ENCODE data around the gene DNM3.

DNM3 gene

DNA sequence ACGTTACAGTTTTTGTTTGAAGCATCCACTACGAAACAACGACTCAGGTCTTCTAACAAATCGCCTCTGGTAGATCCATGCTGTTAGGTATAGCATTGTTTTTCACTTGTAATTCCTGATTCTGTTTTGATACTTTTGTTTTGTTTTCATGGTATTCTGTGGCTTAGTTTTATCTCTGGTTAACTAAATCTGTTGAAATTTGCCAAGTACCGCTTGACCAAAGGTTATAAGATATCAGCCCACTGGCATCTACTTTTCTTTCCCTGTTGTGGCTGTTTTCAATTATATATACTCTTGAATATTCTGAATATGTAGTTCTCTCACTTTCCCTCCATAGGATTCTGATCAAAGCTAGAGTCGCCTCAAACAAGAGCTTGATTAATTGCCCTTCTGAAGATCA, 304.4 kb downstream of the DNM3 start:
- no peak for FAIRE-seq

DNA sequence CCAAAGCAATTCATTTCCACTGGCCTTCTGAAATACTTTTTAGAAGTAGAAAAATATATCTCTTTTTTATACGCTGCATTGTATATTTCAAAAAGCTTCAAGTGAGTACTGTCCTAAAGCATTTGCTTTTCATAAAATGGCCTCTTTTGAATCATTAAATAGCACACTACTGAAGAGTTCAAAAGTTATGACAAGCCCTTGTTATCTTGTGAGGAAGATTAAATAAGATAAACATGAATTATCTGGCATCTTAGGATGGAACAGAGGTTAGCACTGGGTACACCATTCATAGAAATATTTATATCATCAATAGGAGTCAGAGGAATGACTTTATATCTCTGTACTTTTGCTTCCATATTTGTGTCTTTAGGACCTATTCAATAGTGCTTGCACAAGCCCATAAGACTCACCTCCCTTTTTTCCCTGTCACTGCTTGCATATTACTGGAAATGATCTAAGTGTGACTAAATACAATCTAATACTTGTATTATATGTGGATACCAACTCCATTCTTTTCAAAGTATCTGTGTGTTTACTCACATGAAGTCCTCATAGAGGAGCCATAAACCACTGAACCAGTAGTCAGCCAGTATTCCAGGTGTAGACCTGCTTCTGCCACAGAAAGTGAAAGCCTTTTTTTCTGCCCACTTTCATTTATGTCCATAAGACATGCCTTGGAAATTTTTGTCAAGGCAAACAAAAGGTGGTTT, 305.0 kb downstream of the DNM3 start:
- no peak for FAIRE-seq

DNA sequence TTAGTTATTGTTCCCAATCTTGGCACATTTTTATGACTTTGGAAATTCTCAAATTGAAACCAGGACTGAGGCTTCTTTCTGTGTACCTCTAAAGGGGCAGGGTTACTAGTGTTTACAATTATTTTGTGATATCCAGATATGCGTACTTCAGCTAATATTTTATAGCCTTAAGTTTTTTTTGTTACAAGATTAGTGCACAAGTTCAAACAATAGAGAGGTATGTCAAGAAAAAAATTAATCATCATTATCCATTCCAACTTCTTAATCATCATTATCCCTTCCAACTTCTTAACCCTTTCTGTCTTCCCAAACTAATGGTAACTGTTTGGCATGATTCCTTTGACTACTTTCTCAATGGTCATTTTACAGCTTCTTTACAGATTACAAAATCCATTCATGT, 306.2 kb downstream of the DNM3 start:
- no peak for FAIRE-seq

DNA sequence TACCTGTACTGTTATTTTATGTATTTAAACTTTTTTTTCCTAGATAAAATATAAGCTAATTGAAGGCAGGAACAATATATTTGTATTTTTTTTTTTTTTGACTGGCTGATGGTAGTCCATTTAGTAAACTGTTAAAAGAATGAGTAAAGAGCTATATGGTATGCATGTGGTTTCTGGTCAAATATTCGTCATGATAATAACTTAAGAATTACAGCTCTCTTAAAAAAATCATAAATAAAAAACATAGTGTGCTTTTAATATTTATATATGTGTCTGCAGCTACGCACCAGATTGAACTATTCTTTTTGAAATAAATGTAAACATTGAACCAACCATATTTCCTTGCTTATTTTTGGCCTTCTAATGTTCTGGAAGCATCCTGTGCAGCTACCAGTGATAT, 306.9 kb downstream of the DNM3 start:
- FAIRE-seq = no peak

DNA sequence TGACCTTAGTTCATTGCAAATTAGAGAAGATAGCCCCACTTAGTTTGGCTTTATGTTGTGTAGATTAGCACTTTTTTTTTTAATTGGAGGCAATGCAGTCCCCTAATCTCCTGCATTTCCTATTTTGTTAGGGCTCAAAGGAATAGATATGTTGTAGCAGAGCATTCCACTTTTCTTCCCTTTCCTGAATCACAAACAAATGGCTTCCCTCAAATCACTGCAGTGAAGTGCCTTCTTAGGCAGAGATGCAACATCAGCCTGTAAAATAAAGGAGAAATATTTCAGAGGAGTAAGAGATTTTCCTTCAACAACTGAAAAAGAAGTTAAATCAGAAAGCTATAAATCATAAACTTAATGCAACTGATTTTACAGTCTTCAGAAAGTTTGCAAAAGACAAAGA, 307.4 kb downstream of the DNM3 start:
- FAIRE-seq = no peak

DNA sequence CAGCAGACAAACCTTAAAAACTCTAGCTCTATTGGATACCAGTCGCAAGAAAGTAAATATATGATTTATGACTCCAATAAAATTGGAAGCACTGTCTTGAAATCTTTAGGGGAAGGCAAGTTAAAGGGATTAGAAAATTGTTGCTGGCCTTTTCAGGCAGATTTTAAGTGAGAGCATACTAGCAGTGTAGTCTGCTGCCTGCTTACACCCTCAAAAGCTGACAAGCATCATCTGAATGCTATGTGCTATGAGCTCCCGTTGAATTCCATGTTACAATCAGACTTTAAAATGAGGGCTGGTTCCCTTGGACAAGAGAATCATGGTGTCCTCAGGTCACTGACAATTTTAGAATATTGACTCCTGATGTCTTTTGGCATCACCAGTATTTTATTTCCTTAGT, 308.0 kb downstream of the DNM3 start:
- no peak for FAIRE-seq

DNA sequence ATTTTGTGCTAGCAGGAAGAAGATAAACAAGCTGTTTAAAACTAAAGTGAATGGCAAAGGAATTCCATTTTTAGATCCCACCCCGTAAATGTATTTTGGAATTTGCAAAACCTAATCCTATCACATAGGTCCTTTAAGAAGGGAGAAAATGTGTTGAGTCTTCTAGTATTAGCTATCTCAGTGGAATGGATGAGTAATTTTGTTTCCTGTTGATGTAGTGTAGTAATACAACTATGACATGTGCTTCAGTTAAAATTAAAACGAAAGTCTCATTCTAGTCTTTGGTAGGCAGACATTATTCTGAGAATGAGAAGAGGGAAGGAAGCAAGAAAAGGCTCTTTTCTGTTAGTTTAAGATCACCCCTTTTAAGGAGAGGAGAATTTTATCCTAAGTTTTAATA, 313.3 kb downstream of the DNM3 start:
- peak; percentile 97 for FAIRE-seq

DNA sequence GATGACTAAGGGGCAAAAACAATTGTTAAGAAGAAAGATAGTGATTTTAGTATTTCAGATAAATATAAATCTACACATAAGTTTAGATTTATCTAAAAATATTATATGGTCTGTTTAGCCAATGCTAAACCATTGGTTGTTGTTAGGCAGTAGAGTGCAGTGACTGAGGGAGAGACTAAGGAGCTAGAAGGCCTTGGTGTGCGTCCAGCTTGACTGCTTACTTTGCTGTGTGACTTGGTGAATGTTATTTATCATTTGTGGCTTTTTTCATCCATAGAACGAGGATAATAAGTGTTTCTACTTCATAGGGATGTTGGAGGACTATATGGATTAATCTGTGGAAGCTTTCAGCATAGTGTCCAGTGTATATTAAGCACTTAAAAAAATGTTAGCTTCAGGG, 314.5 kb downstream of the DNM3 start:
- FAIRE-seq = peak; percentile 72

DNA sequence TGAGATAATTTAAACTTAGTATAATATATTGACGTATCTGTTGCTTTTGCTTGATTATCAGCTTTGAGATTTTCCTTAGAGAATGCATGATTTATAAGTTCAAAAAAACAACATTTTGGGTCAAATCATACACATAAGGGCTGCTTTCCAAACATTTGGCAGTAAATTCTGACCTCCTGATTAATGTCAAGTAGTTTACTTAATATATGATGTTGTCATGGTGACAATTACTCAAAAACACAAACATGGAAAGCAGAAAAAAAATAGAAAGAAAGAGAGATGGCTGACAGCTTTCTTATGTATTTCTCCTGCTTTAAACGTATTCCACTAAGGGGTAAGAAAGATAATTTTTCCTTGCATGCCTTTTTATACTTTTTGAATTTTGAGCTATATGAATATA, 320.9 kb downstream of the DNM3 start:
- no peak for FAIRE-seq

DNA sequence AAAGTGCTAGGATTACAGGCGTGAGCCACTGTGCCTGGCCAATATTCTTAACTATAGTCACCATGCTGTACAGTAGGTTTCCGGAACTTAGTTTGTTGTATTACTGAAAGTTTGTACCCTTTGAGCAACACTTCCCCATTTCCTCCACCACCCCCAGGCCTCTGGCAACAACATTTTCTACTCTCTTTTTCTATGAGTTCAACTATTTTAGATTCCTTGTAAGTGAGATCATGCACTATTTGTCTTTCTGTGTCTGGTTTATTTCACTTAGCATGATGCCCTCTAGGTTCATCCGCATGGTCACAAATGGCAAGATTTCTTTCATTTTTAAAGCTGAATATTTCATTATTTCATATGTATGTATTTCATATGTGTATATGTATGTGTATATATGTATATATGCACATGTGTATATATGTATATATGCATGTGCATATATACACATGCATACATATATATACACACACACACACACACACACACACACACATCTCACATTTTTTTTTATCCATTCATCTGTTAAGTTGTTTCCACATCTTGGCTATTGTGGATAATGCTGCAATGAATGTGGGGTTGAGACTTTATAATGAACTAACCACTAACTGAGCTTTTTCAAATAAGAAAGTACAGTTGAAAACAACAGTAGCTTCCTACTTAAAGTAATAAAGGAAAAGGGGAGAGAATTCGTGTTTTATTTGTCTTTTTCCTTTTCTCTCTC, 322.4 kb downstream of the DNM3 start:
- FAIRE-seq = peak; percentile 60

DNA sequence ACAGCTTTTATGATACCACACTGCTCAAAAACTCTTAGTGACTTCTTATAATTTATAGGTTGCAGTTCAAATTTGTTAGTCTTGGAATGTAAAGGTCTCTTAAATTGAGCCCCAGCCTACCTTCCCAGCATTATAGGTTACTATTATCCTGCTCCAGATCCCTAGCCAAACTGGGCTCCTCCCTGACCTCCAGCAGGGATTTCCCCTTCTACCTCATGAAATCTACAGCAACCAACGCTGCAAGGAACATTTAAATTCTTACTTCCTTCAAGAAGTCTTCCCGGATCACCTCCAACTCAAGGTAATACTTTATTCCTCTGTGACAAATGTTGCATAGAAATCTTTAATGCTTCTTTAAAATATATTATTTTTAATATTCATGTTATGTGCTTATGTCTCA, 324.1 kb downstream of the DNM3 start:
- peak; percentile 36 for FAIRE-seq

DNA sequence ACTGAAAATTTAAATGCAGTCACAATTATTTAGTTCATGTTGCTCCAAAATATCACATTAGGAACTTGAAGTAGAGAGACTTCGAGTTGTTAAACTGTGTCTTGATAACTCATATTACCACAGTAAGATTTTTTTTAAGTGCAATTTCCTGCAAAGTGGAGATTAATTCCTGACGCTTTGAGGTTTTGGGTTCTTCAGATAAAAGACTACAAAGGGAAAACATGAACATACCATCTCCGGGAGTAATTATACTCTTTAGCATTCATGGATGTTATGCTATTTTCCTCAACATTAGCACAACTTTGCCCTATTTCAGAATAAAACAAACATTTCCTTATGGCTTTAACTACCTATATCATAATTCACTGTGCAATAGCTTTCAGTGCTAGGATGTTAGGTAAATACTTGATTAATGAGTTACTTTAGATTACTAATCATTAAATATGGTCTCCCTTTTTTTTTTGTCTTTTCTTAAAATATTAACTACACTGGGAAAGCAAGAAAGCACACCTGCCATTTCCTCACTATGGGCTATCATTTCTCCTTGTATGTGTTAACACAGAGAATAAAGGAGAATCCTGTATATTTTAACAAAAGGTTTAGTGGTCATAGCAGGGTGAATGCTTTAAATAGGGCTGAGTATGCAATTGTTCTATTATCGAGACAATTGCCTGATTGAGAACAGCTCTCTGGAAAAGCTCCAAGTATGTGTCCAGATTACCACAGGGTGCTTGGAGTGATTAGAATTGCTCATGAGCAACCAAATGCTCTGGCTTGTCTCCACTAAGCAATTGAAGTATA, 326.7 kb downstream of the DNM3 start:
- peak; percentile 33 for FAIRE-seq

DNA sequence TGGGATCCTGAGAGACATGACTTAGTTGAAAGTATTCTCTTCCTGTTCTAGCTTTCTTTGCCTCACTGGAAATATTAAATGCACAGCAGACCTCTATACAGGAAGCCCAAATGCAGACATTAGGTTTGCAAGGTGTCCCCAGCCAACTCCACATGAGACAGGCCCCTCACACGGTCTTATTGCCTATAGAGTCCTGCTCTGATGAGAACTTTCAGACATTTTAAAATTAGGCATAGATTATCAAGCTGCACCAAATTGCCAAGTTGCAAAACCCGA, 327.2 kb downstream of the DNM3 start:
- no peak for FAIRE-seq

DNA sequence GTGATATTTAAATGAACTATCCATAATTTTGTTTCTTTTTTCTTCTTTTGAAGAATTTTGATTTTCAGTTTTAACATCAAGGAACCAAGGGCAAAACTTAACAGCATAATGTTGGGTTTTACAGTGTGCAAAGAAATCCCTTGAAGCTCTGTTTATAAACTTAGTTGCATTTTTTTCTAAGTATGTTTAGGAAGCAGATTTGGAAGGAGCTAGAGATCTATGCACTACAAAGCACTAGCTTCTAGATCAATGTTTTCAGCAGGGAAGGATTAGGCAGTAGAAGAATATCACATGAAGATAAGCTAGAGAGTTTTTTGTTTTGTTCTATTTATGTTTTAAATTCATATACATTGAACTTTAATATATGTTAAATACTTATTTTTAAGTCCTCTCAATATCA, 328.5 kb downstream of the DNM3 start:
- FAIRE-seq = peak; percentile 63

DNA sequence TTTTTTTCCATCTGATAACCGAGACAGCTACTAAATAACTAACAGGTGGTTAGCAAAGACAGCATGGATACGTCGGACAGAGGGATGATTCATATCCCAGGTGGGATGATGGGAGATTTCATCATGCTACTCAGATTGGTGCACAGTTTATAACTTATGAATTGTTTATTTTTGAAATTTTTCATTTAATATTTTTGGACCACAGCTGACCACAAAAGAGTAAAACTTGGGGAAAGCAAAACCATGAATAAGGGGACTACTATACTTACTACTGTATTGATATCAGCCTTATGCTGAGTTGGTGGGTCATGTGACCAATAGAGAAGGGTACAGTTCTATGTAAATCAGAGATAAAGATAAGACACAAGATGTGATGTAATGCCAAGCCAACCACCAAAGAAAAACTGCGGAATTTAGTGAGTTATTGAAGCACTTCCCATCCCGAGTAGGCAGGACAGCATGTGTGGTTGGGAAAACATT, 331.1 kb downstream of the DNM3 start:
- FAIRE-seq = no peak

DNA sequence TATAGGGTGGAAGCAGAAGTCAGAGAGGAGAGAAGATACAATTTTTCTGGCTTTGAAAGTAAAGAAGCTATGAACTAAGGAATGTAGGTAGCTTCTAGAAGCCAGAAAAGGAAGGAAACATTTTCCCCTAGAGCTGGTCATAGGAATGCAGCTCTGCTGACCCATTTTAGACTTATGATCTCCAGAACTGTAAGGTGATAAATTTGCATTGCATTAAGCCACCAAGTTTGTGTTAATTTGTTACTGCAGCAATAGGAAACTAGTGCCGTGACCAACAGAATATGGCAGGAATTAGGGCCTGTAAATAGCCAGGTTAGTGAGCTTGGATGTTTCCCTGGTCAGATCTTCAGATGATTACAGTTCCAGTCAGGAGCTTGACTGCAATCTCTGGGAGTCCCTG, 334.9 kb downstream of the DNM3 start:
- no peak for FAIRE-seq

DNA sequence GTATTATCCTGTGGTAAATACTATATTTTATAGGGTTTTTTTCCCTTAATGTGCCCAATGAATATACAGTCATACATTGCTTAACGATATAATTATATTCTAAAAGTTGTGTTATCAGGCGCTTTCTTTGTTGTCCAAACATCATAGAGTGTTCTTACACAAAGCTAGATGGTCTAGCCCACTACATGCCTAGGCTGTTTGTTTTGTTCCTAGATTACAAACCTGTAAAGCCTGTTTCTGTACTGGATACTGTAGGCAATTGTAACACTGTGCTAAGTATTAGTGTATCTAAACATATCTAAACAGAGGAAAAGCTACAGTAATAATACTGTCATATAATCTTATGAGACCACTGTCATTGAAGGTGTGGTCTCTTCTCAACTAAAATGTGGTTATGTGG, 336.6 kb downstream of the DNM3 start:
- FAIRE-seq = no peak

DNA sequence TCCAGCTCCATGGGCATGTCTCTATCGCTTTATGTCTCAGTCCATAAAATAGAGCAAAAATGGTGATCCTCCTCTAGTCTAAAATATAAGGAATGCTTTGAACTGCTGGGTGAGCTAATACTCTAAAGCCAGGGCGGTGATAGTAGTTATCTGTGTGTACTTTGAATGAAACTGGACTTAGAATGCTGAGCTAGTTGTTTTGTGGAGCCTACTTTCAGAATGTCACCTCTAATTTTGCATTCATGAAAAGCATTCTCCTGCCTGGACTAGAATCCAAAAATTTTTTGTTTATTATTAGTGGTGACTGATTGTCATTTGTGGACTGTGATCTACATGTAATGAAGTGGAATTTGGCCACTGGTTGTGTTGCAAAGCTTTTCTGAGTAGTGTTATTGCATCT, 337.6 kb downstream of the DNM3 start:
- no peak for FAIRE-seq

DNA sequence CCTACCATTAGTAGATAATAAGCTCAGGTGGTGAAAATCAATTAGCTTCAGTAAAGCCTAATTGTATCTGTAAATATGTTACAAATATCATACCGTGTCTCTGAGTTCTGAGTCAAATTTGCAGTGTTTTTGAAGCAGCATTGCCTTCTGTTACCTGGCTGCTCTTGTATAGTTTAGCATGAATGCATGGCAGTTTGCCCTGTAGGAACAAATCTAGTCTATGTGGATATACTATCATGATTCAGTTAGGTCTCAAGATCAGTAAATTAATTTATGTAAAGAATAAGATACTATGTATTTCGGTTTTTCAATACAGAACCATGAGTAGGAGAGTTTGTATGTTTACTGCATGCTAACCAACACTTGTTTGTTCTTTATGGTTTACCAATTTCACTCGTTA, 338.6 kb downstream of the DNM3 start:
- FAIRE-seq = no peak

DNA sequence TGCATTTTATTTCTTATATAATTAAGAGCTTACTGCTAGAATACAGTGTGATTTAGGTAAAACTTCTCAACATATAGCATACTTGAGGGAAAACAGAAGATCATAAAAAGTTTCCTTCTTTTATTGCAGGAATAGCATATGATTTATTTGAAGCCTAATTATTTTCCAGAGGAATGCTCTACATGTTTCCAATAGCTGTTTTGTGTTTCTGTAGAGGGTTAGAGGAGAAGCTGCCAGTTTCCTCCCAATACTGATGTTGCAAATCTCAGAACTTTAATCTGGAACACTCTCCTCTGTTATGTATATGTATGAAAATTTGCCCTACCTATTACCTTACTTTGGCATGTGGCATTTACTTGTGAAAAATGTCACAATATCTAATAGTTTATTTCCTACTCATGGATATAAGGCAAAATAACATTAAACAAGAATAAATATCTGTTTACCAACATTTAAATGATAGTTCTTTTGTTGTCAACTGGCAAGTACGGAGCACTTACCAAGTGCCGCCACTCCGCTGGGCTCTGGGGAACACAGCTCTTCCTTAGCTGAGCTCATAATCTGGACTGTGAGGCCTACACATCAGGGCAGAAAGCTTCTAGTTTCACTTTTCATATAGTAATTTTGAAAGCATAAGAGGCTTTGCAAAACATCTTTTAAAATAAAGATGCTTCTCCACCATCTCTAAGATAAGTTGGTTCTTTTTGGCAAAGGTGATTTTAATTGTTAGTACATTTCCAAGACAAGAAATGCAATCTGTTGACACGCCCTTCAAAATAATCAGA, 339.4 kb downstream of the DNM3 start:
- FAIRE-seq = peak; percentile 79

DNA sequence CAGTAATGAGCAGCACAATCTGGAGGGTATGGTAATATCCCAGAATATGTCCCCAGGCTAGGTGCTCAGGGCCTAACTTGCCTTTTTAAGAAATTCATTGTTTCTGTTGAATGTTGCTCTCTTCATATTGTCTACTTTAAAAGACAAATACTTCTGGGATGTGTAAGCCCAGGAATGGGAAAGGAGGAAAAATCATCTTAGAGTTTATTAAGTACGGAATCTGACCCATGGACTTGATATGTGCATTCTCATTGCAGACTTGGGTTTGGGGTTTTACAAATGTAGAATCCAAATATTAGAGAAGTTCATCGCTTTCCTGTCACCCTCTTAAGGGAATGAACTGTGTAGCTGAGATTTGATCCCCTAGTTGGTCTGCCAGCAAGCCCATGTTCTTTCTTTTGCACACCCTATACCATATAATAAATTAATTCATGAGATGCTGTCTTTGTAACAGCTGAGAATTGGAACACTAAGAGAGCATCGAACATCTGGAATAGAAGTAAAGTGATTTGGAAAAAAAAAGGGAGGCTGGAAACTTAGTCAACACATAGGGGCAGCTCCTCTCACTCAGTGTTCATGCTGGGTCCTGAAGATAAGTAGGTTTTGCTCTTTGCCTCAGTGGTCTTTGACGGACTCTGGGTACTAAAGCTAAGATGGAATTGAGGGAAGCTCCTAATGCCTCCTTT, 343.4 kb downstream of the DNM3 start:
- no peak for FAIRE-seq

DNA sequence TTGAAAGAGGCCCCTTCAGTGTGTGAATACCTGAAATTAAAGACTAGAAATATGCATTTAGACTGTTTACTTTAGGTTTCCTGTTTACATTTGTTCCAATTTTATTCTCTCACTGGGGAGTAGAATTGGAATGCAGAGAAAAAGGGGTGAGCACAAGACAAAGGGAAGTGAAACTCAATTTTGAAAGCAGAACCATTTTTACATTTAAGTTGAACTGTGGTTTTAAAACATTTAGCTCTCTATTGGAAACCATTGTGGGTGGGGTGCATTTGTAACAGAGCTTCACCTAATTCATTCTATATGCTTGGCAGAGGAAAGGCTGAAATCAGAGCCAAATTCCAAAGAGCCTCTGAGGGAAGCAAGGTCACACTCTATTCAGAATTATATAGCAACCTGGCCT, 343.9 kb downstream of the DNM3 start:
- no peak for FAIRE-seq

DNA sequence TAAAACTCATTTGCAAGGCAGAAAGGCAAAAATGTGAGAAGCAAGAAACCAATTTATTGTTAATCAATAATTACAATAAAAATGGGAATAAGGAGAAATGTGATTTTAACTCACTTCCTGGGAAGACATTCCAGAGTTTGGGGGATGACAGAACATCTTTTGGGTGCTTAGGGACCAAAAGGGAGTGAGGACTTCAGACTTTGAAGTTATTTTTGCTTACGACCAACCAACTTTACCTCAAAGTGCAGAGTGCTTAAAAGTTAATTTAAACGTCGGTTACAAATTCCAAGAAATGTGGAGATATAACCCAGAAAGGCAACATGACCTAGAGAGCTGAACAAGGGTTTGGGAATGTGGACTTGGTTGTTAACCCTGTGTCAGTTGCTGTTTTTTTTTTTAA, 344.7 kb downstream of the DNM3 start:
- FAIRE-seq = peak; percentile 96

All from G401.6 (cell line).